Activated CD4-positive, alpha-beta T cell treated with anti-CD3 and anti-CD28 coated beads, Interleukin-2, amount 10 ng/mL, durations not matched to agents 7 days and 5 days (primary cell): ENCODE measurements around the gene HEPACAM. TPM values are rescaled to one million over a fixed set of nuclear protein-coding genes. Genes with fewer than 3 reads are reported as not detected.

Experiments used
- CTCF ChIA-PET: fragments of 350-600 bp; sonication (Branson Sonifier 250); formaldehyde crosslinking; loops from one replicate; lab custom pipeline; 2021; ENCODE audit warnings: antibody characterized with exemption; lab: Charles Lee
- POLR2A ChIA-PET: fragments of 350-600 bp; sonication (Branson Sonifier 250); formaldehyde crosslinking; loops from one replicate; lab custom pipeline; 2021; ENCODE audit warnings: antibody characterized with exemption; lab: Charles Lee
- DNase-seq: peaks from one replicate; pipeline ENCODE4 v3.0.0-alpha.2; 2020
- H3K27ac Mint-ChIP-seq: one replicate; pipeline ENCODE4 v1.8.0; 2021; ENCODE audit warnings: mild to moderate bottlenecking, moderate library complexity, mixed read lengths
- H3K27me3 Mint-ChIP-seq: one replicate; pipeline ENCODE4 v1.8.0; 2021; ENCODE audit warnings: mixed read lengths
- H3K36me3 Mint-ChIP-seq: one replicate; pipeline ENCODE4 v1.8.0; 2021; ENCODE audit warnings: low read depth, mixed read lengths
- H3K4me1 Mint-ChIP-seq: one replicate; pipeline ENCODE4 v1.8.0; 2021; ENCODE audit warnings: mixed read lengths
- H3K4me3 Mint-ChIP-seq: one replicate; pipeline ENCODE4 v1.8.0; 2021; ENCODE audit warnings: mild to moderate bottlenecking, moderate library complexity, mixed read lengths
- H3K9me3 Mint-ChIP-seq: one replicate; pipeline ENCODE4 v1.8.0; 2021; ENCODE audit warnings: mixed read lengths
- total RNA-seq, 2 experiments: library from RNA; stranded (reverse); gene quantifications; one replicate each; pipeline ENCODE4 v1.2.3, GENCODE V29; 2021

HEPACAM gene
- total RNA-seq, 2 experiments from 2014 or later: not detected

DNA sequence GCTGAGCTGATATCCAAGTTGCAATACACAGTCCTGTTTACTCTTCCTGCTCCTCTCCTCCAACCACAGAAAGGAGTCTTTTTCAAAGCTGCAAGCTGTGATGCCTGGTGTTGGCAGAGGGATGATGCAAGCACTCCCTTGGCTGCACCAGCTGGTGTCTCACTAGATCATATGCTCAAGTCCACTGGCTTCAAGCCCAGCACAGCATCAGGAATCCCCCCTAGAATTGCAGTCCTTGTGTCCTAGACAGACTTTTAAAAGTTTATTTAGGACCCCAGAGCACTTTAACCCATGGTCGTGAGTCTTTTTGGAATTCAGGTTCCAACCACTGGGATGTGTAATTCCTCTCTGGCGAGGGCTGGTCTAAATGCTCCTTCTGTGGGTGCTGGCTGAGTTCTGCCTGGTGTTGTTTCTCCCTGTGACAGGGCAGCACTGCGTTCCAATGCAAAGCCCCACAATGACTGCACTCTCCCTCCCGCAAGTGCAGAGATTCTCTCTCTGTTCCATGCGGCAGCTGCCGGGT is 18.7 kb downstream of the HEPACAM start:
- DNase-seq: no peak
- H3K9me3 Mint-ChIP-seq: peaks cover 6% of the 10 kb centered on the region
- peaks cover 9% of the 10 kb centered on the region for H3K27me3 Mint-ChIP-seq
- CTCF ChIA-PET: interaction anchor here (1.1 kb wide), 1 partner anchor 17 kb away, joined by 3 read pairs; no protein-coding TSS in a partner anchor
- H3K36me3 Mint-ChIP-seq: no peaks in the 10 kb centered on the region
- H3K27ac Mint-ChIP-seq: no peak overlapping the region
- peaks cover 9% of the 10 kb centered on the region for H3K4me1 Mint-ChIP-seq
- H3K4me3 Mint-ChIP-seq: no peak overlapping the region
- POLR2A ChIA-PET: interaction anchor here (0.7 kb wide), 1 partner anchor 1477 kb away, joined by 4 read pairs; no protein-coding TSS in a partner anchor

DNA sequence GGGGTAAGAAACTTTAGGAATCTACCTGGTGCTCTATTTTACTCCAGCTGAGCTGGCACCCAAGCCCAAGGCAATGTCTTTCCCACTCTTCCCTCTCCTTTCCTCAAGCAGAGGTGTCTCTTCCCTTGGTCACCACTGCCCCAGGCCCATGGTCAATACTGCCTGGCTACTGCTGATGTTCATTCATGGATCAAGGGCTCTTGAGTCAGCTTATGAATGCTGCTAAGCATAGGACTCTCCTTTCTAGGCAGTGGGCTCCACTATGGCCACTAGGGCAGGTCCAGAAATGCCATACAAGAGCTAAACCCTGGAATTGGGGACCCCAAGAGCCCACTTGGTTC is 19.5 kb downstream of the HEPACAM start:
- DNase-seq: no peak
- CTCF ChIA-PET: no interaction called here
- peaks cover 12% of the 10 kb centered on the region for H3K9me3 Mint-ChIP-seq

GRCh38 chr11:124915541-124916369 is 20.1 kb downstream of the HEPACAM start:
- Mint-ChIP-seq H3K4me3 (no peak overlapping the region), H3K27me3 (peaks cover 9% of the 10 kb centered on the region), H3K36me3 (peaks cover 4% of the 10 kb centered on the region), H3K9me3 (peaks cover 12% of the 10 kb centered on the region), H3K27ac (no peak overlapping the region), H3K4me1 (peaks cover 6% of the 10 kb centered on the region)
- CTCF ChIA-PET: no interaction called here
- POLR2A ChIA-PET: no interaction called here
- DNase-seq: no peak

More for the DNA sequence above, 19.5 kb downstream of the HEPACAM start:
- H3K27ac Mint-ChIP-seq: no peak overlapping the region
- peaks cover 7% of the 10 kb centered on the region for H3K4me1 Mint-ChIP-seq
- peaks cover 4% of the 10 kb centered on the region for H3K36me3 Mint-ChIP-seq
- H3K27me3 Mint-ChIP-seq: peaks cover 9% of the 10 kb centered on the region
- POLR2A ChIA-PET: no interaction called here
- H3K4me3 Mint-ChIP-seq: no peak overlapping the region

DNA sequence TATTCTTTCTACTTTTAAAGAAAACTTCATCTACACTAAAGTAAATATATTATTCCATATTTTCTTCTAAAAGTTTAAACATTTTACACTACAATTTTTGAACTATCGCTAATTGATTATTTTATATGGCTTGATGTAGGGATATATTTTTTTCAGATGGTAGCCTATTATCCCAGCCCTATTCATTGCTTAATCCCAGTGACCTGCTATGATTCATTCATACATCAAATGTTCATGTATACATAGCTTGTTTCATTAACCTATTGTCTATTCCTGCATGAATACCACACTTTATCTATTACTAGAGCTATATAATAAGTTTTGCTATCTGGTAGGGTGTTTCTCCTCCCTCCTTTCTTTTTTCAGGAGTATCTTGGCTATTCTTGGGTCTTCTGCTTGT is 33.2 kb downstream of the HEPACAM start:
- Mint-ChIP-seq H3K4me1 (peaks cover 6% of the 10 kb centered on the region), H3K9me3 (no peaks in the 10 kb centered on the region), H3K4me3 (no peak overlapping the region), H3K27ac (no peak overlapping the region), H3K36me3 (no peaks in the 10 kb centered on the region), H3K27me3 (peaks cover 46% of the 10 kb centered on the region)
- CTCF ChIA-PET: no interaction called here
- DNase-seq: no peak
- POLR2A ChIA-PET: no interaction called here

DNA sequence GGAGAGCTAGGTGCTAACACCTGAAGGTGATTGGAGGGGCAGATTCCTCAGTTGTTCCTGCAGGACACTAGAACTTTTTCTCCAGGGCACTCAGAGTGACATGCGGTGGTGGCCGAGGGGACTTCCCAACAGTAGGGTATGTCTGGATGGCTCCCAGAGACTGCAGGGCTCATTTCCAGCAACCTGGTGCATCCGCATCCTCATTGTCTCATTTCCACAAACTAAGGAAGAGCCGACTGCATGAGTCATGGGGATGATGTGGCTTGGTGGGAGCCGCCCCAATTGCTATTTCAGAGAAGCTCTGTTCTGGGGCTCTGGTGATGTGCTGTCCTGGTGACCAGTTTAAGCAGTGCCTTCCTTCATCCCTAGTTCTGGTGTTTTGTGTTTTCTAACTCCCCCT is 35.4 kb downstream of the HEPACAM start:
- Mint-ChIP-seq H3K36me3 (no peaks in the 10 kb centered on the region), H3K27me3 (peaks cover 43% of the 10 kb centered on the region), H3K4me1 (peaks cover 10% of the 10 kb centered on the region), H3K4me3 (no peak overlapping the region), H3K27ac (no peak overlapping the region), H3K9me3 (no peaks in the 10 kb centered on the region)
- POLR2A ChIA-PET: no interaction called here
- CTCF ChIA-PET: interaction anchor here (1.1 to 1.2 kb wide), 2 partner anchors 10 to 17 kb away, joined by 3 read pairs; no protein-coding TSS in a partner anchor
- DNase-seq: no peak

DNA sequence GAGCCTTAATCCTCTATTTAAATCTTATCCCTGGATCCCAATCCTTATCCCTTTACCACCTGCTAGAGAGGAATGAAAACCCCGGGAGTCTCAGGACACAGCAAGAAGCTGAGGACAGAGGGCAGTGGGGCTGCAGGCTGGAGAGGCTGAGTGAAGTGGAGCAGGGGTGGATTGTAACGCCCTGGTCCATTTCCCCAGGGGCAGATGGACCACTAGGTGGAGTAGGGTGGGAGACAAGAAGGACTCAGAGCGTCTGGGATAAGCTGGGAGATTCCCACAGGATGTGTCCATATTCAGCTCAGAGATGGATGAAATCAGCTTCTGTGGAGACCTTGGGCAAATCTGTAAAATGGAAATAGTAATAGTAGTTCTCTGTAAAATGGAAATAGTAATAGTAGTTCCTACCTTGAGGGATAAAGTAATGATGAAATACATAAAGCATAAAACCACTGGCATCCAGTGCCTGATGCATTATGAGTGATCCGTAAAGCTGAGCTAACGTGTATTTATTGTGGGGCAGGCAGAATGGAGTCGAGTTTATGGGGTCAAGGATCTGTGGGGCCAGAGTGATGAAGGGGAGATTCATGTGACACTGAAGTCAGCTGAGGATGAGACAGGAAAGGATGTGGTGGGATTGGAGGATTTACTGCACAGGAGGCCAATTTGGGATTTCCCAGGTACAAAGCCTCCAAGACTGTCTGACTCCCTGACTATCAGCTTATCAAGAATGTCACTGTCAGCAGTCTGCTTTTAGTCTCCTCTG is 36.3 kb downstream of the HEPACAM start:
- ChIA-PET CTCF (interaction anchor here (1.1 kb wide), 1 partner anchor 9 kb away, joined by 3 read pairs; no protein-coding TSS in a partner anchor), POLR2A (no interaction called here)
- Mint-ChIP-seq H3K9me3 (no peaks in the 10 kb centered on the region), H3K27ac (no peak overlapping the region), H3K27me3 (peaks cover 39% of the 10 kb centered on the region), H3K36me3 (no peaks in the 10 kb centered on the region), H3K4me3 (no peak overlapping the region), H3K4me1 (peaks cover 10% of the 10 kb centered on the region)
- no peak for DNase-seq

DNA sequence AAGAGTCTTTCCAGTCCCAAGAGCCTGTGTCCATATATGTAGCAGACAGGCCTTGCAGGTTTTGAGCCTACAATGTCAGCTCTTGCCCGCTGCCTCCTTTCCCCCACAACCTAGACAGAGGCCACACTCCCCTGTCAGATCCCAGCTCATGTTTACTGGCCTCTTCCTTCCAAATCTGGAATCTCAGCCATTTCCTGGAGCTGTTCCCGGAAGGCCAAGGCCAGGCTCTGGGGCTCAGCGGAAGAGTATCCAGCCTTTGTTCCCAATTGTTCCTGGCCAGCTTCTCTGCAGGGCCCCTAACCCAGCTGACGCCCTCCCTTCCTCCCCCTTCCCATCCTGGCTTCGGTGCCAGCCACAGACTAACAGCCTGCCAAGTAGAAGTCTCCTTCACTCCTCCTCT is 37.1 kb downstream of the HEPACAM start:
- Mint-ChIP-seq H3K27me3 (peaks cover 34% of the 10 kb centered on the region), H3K27ac (no peak overlapping the region), H3K36me3 (no peaks in the 10 kb centered on the region), H3K4me1 (peaks cover 10% of the 10 kb centered on the region), H3K9me3 (no peaks in the 10 kb centered on the region), H3K4me3 (no peak overlapping the region)
- CTCF ChIA-PET: interaction anchor here (1.4 kb wide), 1 partner anchor 22 kb away, joined by 7 read pairs; no protein-coding TSS in a partner anchor
- DNase-seq: no peak
- POLR2A ChIA-PET: no interaction called here

DNA sequence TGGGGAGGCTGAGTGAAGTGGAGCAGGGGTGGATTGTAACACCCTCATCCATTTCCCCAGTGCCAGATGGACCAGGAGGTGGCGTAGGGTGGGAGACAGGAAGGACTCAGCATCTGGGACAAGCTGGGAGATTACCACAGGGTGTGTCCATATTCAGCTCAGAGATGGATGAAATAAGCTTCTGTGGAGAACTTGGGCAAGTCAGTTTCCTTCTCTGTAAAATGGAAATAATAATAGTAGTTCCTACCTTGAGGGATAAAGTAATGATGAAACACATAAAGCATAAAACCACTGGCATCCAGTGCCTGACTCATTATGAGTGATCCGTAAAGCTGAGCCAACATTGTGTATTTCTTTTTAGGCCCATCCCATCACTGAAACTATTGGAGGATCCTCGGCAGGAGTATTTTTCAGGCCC is 37.6 kb downstream of the HEPACAM start:
- Mint-ChIP-seq H3K27me3 (peaks cover 32% of the 10 kb centered on the region), H3K36me3 (no peaks in the 10 kb centered on the region), H3K4me3 (no peak overlapping the region), H3K4me1 (peaks cover 10% of the 10 kb centered on the region), H3K9me3 (no peaks in the 10 kb centered on the region), H3K27ac (no peak overlapping the region)
- POLR2A ChIA-PET: no interaction called here
- CTCF ChIA-PET: interaction anchor here (1.4 kb wide), 1 partner anchor 22 kb away, joined by 7 read pairs; no protein-coding TSS in a partner anchor
- DNase-seq: no peak

- peaks cover 10% of the 10 kb centered on the region for H3K4me1 Mint-ChIP-seq
- H3K36me3 Mint-ChIP-seq: no peaks in the 10 kb centered on the region
- H3K9me3 Mint-ChIP-seq: no peaks in the 10 kb centered on the region
- peaks cover 30% of the 10 kb centered on the region for H3K27me3 Mint-ChIP-seq
- no peak within 1 kb of the TSS for H3K4me3 Mint-ChIP-seq
- CTCF ChIA-PET: interaction anchor here (1.1 to 1.4 kb wide), 2 partner anchors 21 to 56 kb away, joined by 3 to 7 read pairs; no protein-coding TSS in a partner anchor
- POLR2A ChIA-PET: no interaction called here
- no peak for DNase-seq
- peak within 1 kb of the TSS; percentile 33 for H3K27ac Mint-ChIP-seq
These were observed 38.1 kb downstream of the HEPACAM start, which contains the start of gene ROBO4 for GRCh38 chr11:124897674-124898262. Gene ROBO4 (minus strand): TSS chr11:124897865. CDS start chr11:124897795, 70 bp downstream.

DNA sequence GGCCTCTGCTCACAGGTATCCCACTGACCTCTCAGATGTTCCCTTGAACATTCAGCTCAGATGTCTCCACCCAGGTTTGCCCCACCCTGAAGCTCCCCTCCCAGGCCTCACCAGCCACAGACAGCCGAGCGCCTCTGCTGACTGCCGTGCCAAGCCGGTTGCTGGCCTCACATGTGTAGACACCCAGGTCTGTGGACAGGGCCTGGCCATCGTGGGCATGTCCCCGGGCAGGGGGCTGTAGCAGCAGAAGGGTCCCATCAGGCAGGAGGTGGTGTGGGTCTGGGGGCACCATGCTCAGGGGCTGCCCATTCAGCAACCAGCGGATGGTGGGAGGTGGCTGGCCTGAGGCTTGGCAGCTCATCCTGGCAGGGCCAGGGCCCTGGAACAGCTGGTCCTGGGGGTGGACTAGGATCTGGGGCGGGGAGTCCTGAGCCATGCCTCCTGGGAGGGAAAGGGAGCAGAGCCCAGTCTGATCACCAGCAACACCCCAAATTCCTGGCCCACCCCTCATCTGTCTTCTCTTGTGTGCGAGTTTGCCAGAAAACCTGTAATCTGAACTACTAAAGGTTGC is 38.9 kb downstream of the HEPACAM start:
- POLR2A ChIA-PET: no interaction called here
- no peaks in the 10 kb centered on the region for H3K9me3 Mint-ChIP-seq
- no peak for DNase-seq
- CTCF ChIA-PET: interaction anchor here (1.1 to 1.4 kb wide), 2 partner anchors 20 to 56 kb away, joined by 3 to 7 read pairs; no protein-coding TSS in a partner anchor
- no peak overlapping the region for H3K4me3 Mint-ChIP-seq
- peaks cover 24% of the 10 kb centered on the region for H3K27me3 Mint-ChIP-seq
- H3K36me3 Mint-ChIP-seq: no peaks in the 10 kb centered on the region
- peak overlapping the region; percentile 33 for H3K27ac Mint-ChIP-seq
- peaks cover 10% of the 10 kb centered on the region for H3K4me1 Mint-ChIP-seq

- Mint-ChIP-seq H3K36me3 (no peaks in the 10 kb centered on the region), H3K9me3 (no peaks in the 10 kb centered on the region), H3K27ac (no peak overlapping the region), H3K27me3 (peaks cover 17% of the 10 kb centered on the region), H3K4me3 (no peak overlapping the region), H3K4me1 (peaks cover 10% of the 10 kb centered on the region)
- ChIA-PET POLR2A (no interaction called here), CTCF (no interaction called here)
- DNase-seq: no peak
These were observed 39.6 kb downstream of the HEPACAM start for GRCh38 chr11:124896071-124896750.
